Endothelial cell of umbilical vein (primary cell): ENCODE results near the gene SFXN4.
"Not testable (repeated sequence)": the region's sequence is repeated elsewhere in the genome, so short reads cannot be mapped to it uniquely, and the experiment has no call there.

Source experiments
- CTCF ChIP-seq, 2 donors: IDR thresholded peaks; 1 replicate in 1 of 2; 2 replicates in 1 of 2; pipeline ENCODE4 v1.5.1; 2011; ENCODE audit warnings: low read length in 2 of 2, mild to moderate bottlenecking in 2 of 2, moderate library complexity in 2 of 2, control low read depth in 1 of 2, inconsistent platforms in 1 of 2, low read depth in 1 of 2; ENCODE audit not compliant: insufficient read depth in 1 of 2; ENCODE audit errors: extremely low read depth in 1 of 2
- POLR2AphosphoS5 ChIP-seq: IDR thresholded peaks from 2 replicates; pipeline ENCODE4 v1.6.1; 2012; ENCODE audit warnings: low read depth, mild to moderate bottlenecking, control low read depth, low read length, moderate library complexity; ENCODE audit not compliant: insufficient read depth

GRCh38 chr10:119105899-119106298, 59.6 kb downstream of the SFXN4 start:
- TF ChIP-seq POLR2AphosphoS5; CTCF (IDR thresholded peaks at IDR 0.05; ENCODE audit: extremely low read depth in 1 of 2, insufficient read depth in 1 of 2, low read depth in 1 of 2, low read length in 2 of 2): not testable (repeated sequence)
